ENCODE measurements around the gene HDAC9. TPM values are rescaled to one million over a fixed set of nuclear protein-coding genes. Genes with fewer than 3 reads are reported as not detected.

HDAC9 gene
- total and polyA plus RNA-seq, 7 experiments from 2014 or later, result 0.08 to 32.1 (median 0.30) TPM

DNA sequence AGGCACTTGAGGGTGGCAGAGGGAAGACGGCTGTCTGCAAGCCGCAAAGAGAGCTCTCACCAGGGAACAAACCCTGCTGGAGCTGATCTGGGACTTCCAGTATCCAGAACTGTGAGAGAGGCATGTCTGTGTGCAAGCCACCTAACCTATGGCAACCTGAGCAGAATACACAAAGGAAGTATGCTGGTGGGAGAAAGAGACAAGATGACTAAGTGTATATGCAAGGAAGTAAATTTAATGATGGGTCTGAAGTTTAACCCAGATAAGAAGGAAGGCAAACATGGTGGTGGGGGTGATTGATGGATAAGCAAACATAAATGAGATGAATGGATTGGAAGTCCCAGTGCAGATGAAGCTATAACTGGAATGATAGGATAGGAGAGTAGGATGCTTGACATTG is 328.6 kb downstream of the HDAC9 start:
- Mint-ChIP-seq H3K27ac (no peak overlapping the region), H3K9me3 (peaks cover 0 to 5% (median 0%) of the 10 kb centered on the region in 11 donors)
- POLR2A ChIA-PET, result no interaction called here

DNA sequence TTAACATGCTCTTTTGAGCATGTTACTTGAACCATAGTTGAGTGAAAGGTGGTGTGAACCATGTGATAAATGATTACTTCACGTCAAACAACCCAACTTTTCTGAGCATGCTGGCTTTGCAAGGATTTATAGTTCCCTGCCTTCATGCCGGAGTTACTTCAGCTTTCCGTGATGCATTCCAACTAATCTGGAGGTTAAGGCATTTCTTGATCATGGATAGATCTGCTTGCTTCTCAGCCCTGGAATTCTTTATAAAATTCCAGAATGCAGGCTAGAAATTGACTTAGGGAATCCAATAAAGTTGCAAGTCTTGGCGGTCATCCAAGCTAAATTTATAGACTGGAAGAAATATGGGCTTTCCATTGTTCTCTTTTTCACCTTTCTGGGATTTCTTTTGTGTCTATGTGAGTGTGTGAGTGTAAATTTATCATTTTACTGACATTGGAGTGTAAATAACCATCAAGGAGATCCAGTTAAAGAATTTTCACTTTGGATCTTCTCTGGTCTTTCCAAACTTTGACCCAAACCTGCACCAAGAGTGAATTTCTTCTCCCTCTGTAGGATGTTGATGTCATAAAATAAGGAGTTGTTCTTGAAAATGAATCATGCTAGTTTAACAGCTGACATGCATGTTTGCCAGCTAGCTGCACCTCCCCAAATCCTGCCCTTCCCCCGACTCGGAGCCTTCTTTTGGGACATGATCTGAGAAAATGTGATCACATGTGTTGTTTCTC is 332.9 kb downstream of the HDAC9 start:
- H3K4me3 ChIP-seq (ENCODE audit: low read length), result no peak overlapping the region
- no peak for ATAC-seq
- no peak overlapping the region for H3K27ac Mint-ChIP-seq
- H3K36me3 ChIP-seq (ENCODE audit: control insufficient read depth in 2 of 3, insufficient read depth in 3 of 3, low read length in 3 of 3), result no peaks in the 10 kb centered on the region
- no peaks in the 10 kb centered on the region for H3K27me3 ChIP-seq (ENCODE audit: control insufficient read depth in 2 of 2, insufficient read depth in 2 of 2, low read length in 2 of 2)
- no peak overlapping the region for H3K27ac ChIP-seq (ENCODE audit: low read depth, low read length)
- H3K9me3 ChIP-seq (ENCODE audit: control insufficient read depth in 2 of 3, low read length in 3 of 3), result no peaks in the 10 kb centered on the region
- intact Hi-C loops (cut with micrococcal nuclease), result no loop called here
- CTCF ChIA-PET, result no interaction called here
- peaks cover 0 to 7% (median 0%) of the 10 kb centered on the region in 11 donors for H3K9me3 Mint-ChIP-seq
- DNase-seq, result no peak
- no peaks in the 10 kb centered on the region for H3K36me3 Mint-ChIP-seq
- no peak overlapping the region for H3K4me3 Mint-ChIP-seq
- H3K27me3 Mint-ChIP-seq, result no peaks in the 10 kb centered on the region
- no peaks in the 10 kb centered on the region for H3K4me1 ChIP-seq (ENCODE audit: control insufficient read depth in 2 of 2, insufficient read depth in 2 of 2, low read length in 2 of 2)
- POLR2A ChIA-PET, result no interaction called here
- peaks cover 0 to 9% (median 0%) of the 10 kb centered on the region in 7 donors for H3K4me1 Mint-ChIP-seq

More for the DNA sequence above, 328.6 kb downstream of the HDAC9 start:
- no peaks in the 10 kb centered on the region for H3K27me3 ChIP-seq (ENCODE audit: control insufficient read depth in 2 of 2, insufficient read depth in 2 of 2, low read length in 2 of 2)
- DNase-seq (no peak), ATAC-seq (no peak)
- no peaks in the 10 kb centered on the region for H3K4me1 ChIP-seq (ENCODE audit: control insufficient read depth in 2 of 2, insufficient read depth in 2 of 2, low read length in 2 of 2)
- intact Hi-C loops (cut with micrococcal nuclease), result no loop called here
- no peaks in the 10 kb centered on the region for H3K9me3 ChIP-seq (ENCODE audit: control insufficient read depth in 2 of 3, low read length in 3 of 3)
- CTCF ChIA-PET, result no interaction called here
- Mint-ChIP-seq H3K27me3 (no peaks in the 10 kb centered on the region), H3K4me3 (no peak overlapping the region), H3K4me1 (no peaks in the 10 kb centered on the region), H3K36me3 (no peaks in the 10 kb centered on the region)
- H3K4me3 ChIP-seq (ENCODE audit: low read length), result no peak overlapping the region
- no peak overlapping the region for H3K27ac ChIP-seq (ENCODE audit: low read depth, low read length)
- H3K36me3 ChIP-seq (ENCODE audit: control insufficient read depth in 2 of 3, insufficient read depth in 3 of 3, low read length in 3 of 3), result no peaks in the 10 kb centered on the region

DNA sequence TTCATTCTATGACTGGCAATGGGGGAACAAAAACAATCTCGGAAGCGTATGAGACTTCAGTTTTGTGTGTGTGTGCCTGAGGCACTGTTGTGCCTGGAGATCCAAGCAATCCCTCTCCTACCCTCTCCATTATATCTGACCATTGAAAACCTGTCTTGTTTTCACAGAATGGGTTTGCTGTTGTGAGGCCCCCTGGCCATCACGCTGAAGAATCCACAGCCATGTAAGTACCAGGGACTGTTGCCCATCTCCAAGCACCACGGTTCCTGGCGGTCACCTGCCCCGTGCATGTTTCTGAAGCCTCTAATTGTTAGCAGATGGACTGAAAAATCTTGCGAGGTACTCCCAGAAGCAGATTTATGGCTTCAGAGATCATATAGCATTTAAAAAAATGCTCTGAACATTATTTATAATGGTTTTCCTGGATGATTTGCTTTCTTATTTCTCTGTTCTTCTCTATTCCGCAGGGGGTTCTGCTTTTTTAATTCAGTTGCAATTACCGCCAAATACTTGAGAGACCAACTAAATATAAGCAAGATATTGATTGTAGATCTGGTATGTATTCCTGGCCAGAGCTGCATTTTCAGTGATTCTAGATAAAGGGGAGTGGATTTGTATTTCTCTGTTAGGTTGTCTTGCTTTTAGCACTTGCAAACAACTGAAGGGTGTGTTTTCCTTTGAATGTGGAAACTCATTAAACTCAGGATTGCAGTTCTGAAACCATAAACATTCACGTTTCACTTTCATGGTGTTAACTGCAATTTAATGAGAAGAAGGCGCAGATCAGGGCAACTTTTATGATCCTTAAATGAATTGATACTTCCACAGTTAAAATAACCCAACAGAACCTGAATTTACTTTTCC is 333.7 kb downstream of the HDAC9 start:
- ATAC-seq (no peak), DNase-seq (no peak)
- Mint-ChIP-seq H3K27me3 (no peaks in the 10 kb centered on the region), H3K27ac (no peak overlapping the region), H3K4me1 (peaks cover 0 to 9% (median 0%) of the 10 kb centered on the region in 7 donors), H3K4me3 (no peak overlapping the region), H3K9me3 (peaks cover 0 to 7% (median 0%) of the 10 kb centered on the region in 11 donors), H3K36me3 (no peaks in the 10 kb centered on the region)
- Histone ChIP-seq H3K36me3 (ENCODE audit: control insufficient read depth in 2 of 3, insufficient read depth in 3 of 3, low read length in 3 of 3) (no peaks in the 10 kb centered on the region), H3K27me3 (ENCODE audit: control insufficient read depth in 2 of 2, insufficient read depth in 2 of 2, low read length in 2 of 2) (no peaks in the 10 kb centered on the region), H3K9me3 (ENCODE audit: control insufficient read depth in 2 of 3, low read length in 3 of 3) (no peaks in the 10 kb centered on the region), H3K4me3 (ENCODE audit: low read length) (no peak overlapping the region), H3K4me1 (ENCODE audit: control insufficient read depth in 2 of 2, insufficient read depth in 2 of 2, low read length in 2 of 2) (no peaks in the 10 kb centered on the region), H3K27ac (ENCODE audit: low read depth, low read length) (no peak overlapping the region)
- ChIA-PET POLR2A (no interaction called here), CTCF (no interaction called here)
- intact Hi-C loops (cut with micrococcal nuclease), result no loop called here

DNA sequence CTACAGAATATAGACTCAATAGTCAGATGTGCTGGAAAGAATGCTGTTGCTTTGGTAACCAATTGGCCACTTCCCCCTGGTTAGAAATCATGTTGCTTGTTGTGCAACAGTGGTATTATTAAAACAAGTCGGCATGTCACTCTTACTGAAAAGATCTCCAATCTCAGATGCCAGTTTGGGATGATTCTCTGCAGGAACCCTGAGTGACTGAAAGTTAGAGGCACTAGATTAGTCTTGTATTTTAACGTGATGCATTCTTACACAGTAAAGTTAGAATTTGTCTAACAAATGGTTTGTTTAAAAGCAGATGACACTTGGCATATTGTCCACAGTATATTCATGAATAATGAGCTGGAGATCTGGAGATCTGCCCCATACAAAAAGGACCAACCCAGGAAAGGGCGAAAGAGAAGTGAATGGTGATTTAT is 334.3 kb downstream of the HDAC9 start:
- DNase-seq, result no peak
- no peak overlapping the region for H3K4me3 ChIP-seq (ENCODE audit: low read length)
- H3K27ac ChIP-seq (ENCODE audit: low read depth, low read length), result no peak overlapping the region
- H3K27me3 ChIP-seq (ENCODE audit: control insufficient read depth in 2 of 2, insufficient read depth in 2 of 2, low read length in 2 of 2), result no peaks in the 10 kb centered on the region
- H3K36me3 ChIP-seq (ENCODE audit: control insufficient read depth in 2 of 3, insufficient read depth in 3 of 3, low read length in 3 of 3), result no peaks in the 10 kb centered on the region
- peaks cover 0 to 13% (median 0%) of the 10 kb centered on the region in 11 donors for H3K9me3 Mint-ChIP-seq
- CTCF ChIA-PET, result no interaction called here
- H3K4me1 ChIP-seq (ENCODE audit: control insufficient read depth in 2 of 2, insufficient read depth in 2 of 2, low read length in 2 of 2), result no peaks in the 10 kb centered on the region
- H3K4me1 Mint-ChIP-seq, result peaks cover 0 to 9% (median 0%) of the 10 kb centered on the region in 7 donors
- H3K4me3 Mint-ChIP-seq, result no peak overlapping the region
- POLR2A ChIA-PET, result no interaction called here
- H3K36me3 Mint-ChIP-seq, result no peaks in the 10 kb centered on the region
- no peaks in the 10 kb centered on the region for H3K9me3 ChIP-seq (ENCODE audit: control insufficient read depth in 2 of 3, low read length in 3 of 3)
- no peak for ATAC-seq
- no peak overlapping the region for H3K27ac Mint-ChIP-seq
- H3K27me3 Mint-ChIP-seq, result no peaks in the 10 kb centered on the region
- intact Hi-C loops (cut with micrococcal nuclease), result no loop called here

DNA sequence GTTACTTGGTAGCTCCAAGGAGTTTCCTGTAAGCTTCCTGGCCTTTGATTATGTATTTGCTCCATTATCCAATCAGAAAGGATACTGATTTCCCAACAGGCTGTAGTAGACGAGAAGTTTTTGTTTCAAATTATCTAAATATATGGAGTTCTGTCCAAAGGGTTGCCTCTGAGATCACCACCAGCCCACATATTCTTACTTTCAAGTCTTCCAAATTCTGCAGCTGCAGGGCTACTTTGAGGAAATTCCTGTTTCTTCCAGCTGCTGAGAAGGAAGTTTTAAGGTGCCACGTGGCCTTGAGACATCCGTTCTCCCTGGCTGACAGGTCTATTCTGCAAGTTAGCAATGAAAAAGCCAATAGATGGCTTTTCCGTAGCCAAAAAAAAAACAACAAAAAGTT is 335.9 kb downstream of the HDAC9 start:
- Mint-ChIP-seq H3K9me3 (peaks cover 0 to 17% (median 3%) of the 10 kb centered on the region in 11 donors), H3K27ac (no peak overlapping the region), H3K27me3 (no peaks in the 10 kb centered on the region), H3K4me3 (no peak overlapping the region), H3K36me3 (no peaks in the 10 kb centered on the region), H3K4me1 (peaks cover 0 to 12% (median 0%) of the 10 kb centered on the region in 7 donors)
- ATAC-seq, result no peak
- Histone ChIP-seq H3K4me3 (ENCODE audit: low read length) (no peak overlapping the region), H3K27me3 (ENCODE audit: control insufficient read depth in 2 of 2, insufficient read depth in 2 of 2, low read length in 2 of 2) (no peaks in the 10 kb centered on the region), H3K9me3 (ENCODE audit: control insufficient read depth in 2 of 3, low read length in 3 of 3) (no peaks in the 10 kb centered on the region), H3K27ac (ENCODE audit: low read depth, low read length) (no peak overlapping the region), H3K36me3 (ENCODE audit: control insufficient read depth in 2 of 3, insufficient read depth in 3 of 3, low read length in 3 of 3) (no peaks in the 10 kb centered on the region), H3K4me1 (ENCODE audit: control insufficient read depth in 2 of 2, insufficient read depth in 2 of 2, low read length in 2 of 2) (no peaks in the 10 kb centered on the region)
- intact Hi-C loops (cut with micrococcal nuclease), result no loop called here
- CTCF ChIA-PET, result no interaction called here
- POLR2A ChIA-PET, result no interaction called here
- no peak for DNase-seq

DNA sequence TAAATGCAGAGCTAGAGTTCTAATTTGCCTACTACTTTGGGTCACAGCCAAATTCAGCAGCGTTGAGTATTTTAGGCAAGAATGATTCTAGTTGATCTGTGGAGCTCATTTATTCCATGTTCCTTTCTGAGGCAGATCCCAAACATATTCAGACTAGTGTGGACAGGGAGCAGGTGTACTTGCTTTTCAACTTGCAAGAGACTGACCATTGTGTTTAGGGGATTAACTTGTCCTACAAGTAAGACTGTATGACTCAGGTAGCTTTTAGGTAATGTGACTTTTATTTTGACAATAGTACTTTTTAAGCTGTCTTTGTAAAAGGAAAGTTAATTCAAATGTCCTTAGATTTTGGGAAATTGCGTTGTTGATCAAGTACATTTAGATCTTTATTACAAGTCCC is 336.4 kb downstream of the HDAC9 start:
- no peak for DNase-seq
- CTCF ChIA-PET, result no interaction called here

More for the DNA sequence above, 336.4 kb downstream of the HDAC9 start:
- intact Hi-C loops (cut with micrococcal nuclease), result no loop called here
- H3K27me3 ChIP-seq (ENCODE audit: control insufficient read depth in 2 of 2, insufficient read depth in 2 of 2, low read length in 2 of 2), result no peaks in the 10 kb centered on the region
- POLR2A ChIA-PET, result no interaction called here
- no peaks in the 10 kb centered on the region for H3K9me3 ChIP-seq (ENCODE audit: control insufficient read depth in 2 of 3, low read length in 3 of 3)
- no peaks in the 10 kb centered on the region for H3K4me1 ChIP-seq (ENCODE audit: control insufficient read depth in 2 of 2, insufficient read depth in 2 of 2, low read length in 2 of 2)
- H3K4me3 ChIP-seq (ENCODE audit: low read length), result no peak overlapping the region
- peaks cover 0 to 12% (median 0%) of the 10 kb centered on the region in 7 donors for H3K4me1 Mint-ChIP-seq
- H3K36me3 Mint-ChIP-seq, result no peaks in the 10 kb centered on the region
- no peak overlapping the region for H3K4me3 Mint-ChIP-seq
- peaks cover 0 to 17% (median 3%) of the 10 kb centered on the region in 11 donors for H3K9me3 Mint-ChIP-seq
- H3K27ac Mint-ChIP-seq, result no peak overlapping the region
- H3K27me3 Mint-ChIP-seq, result no peaks in the 10 kb centered on the region
- H3K36me3 ChIP-seq (ENCODE audit: control insufficient read depth in 2 of 3, insufficient read depth in 3 of 3, low read length in 3 of 3), result no peaks in the 10 kb centered on the region
- ATAC-seq, result no peak
- no peak overlapping the region for H3K27ac ChIP-seq (ENCODE audit: low read depth, low read length)
